ENCODE results near the gene CTTN.

DNA sequence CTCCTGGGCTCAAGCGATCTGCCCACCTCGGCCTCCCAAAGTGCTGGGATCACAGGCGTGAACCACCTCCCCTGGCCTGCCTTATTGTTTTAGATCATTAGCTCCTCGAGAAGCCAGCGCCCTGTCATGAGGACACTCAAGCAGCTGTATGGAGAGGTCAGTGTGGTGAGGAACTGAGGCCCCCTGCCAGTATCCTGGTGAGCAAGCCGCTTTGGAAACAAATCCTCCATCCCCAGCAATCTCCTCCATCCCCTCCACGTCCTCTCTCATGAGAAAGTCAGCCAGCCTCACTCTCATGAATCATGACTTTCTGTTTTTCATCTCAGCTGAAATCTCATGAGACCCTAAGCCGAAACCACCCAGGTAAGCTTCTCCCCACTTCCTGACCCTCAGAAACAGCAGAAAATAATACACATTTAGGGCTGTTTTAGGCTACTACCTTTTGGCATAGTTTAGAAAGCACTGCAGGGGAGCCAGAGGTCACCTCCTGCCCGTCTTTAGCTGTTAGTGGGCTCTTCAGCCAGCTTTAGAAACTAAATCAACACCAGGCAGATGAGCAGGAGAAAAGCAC, 56.0 kb downstream of the CTTN start:
- TF ChIP-seq, protein P1, sequence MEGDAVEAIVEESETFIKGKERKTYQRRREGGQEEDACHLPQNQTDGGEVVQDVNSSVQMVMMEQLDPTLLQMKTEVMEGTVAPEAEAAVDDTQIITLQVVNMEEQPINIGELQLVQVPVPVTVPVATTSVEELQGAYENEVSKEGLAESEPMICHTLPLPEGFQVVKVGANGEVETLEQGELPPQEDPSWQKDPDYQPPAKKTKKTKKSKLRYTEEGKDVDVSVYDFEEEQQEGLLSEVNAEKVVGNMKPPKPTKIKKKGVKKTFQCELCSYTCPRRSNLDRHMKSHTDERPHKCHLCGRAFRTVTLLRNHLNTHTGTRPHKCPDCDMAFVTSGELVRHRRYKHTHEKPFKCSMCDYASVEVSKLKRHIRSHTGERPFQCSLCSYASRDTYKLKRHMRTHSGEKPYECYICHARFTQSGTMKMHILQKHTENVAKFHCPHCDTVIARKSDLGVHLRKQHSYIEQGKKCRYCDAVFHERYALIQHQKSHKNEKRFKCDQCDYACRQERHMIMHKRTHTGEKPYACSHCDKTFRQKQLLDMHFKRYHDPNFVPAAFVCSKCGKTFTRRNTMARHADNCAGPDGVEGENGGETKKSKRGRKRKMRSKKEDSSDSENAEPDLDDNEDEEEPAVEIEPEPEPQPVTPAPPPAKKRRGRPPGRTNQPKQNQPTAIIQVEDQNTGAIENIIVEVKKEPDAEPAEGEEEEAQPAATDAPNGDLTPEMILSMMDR (IDR thresholded peaks at IDR 0.05) = no peak
- TF ChIP-seq POLR2AphosphoS5 (IDR thresholded peaks at IDR 0.05; ENCODE audit: insufficient read depth in 1 of 2, low read depth in 1 of 2) (no peak), POLR2A (IDR thresholded peaks at IDR 0.05) (no peak)
